ENCODE results near the gene PCGF1. TPM values are rescaled to one million over a fixed set of nuclear protein-coding genes. Genes with fewer than 3 reads are reported as not detected.

Gene PCGF1
- total and polyA plus RNA-seq, 9 of the 15 experiments (the other 6 are each of a cell fraction or from before 2014, with no cell fraction given) = 20.3 to 45.7 (median 29.3) TPM

GRCh38 chr2:74554820-74555531 is 47.5 kb upstream of the PCGF1 start (continued):
- TF ChIP-seq HDAC1 (IDR thresholded peaks at IDR 0.05) = 0 out of 4 replicates have a peak, but pooled peaks of 1 of the 2 experiments have one; percentile 43
- TF ChIP-seq, protein P1, sequence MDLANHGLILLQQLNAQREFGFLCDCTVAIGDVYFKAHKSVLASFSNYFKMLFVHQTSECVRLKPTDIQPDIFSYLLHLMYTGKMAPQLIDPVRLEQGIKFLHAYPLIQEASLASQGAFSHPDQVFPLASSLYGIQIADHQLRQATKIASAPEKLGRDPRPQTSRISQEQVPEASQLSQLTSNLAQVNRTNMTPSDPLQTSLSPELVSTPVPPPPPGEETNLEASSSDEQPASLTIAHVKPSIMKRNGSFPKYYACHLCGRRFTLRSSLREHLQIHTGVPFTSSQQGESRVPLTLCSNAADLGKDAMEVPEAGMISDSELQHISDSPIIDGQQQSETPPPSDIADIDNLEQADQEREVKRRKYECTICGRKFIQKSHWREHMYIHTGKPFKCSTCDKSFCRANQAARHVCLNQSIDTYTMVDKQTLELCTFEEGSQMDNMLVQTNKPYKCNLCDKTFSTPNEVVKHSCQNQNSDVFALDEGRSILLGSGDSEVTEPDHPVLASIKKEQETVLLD (IDR thresholded peaks at IDR 0.05) = peak; percentile 62; the same call in 1 of the 2 replicates
- TF ChIP-seq, protein P2, sequence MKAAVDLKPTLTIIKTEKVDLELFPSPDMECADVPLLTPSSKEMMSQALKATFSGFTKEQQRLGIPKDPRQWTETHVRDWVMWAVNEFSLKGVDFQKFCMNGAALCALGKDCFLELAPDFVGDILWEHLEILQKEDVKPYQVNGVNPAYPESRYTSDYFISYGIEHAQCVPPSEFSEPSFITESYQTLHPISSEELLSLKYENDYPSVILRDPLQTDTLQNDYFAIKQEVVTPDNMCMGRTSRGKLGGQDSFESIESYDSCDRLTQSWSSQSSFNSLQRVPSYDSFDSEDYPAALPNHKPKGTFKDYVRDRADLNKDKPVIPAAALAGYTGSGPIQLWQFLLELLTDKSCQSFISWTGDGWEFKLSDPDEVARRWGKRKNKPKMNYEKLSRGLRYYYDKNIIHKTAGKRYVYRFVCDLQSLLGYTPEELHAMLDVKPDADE (conservative IDR thresholded peaks at IDR 0.05; ENCODE audit: control insufficient read depth, low read depth, low read length) = peak; percentile 58; the same call in 1 of the 2 replicates
- no peak for TF ChIP-seq ZNF586 (CRISPR knock-in tag; conservative IDR thresholded peaks at IDR 0.05)
- no peak for TF ChIP-seq NCOA4 (IDR thresholded peaks at IDR 0.05; ENCODE audit: partially characterized antibody)
- TF ChIP-seq CTBP1 (IDR thresholded peaks at IDR 0.05; ENCODE audit: borderline replicate concordance) = peak; percentile 41
- TF ChIP-seq NR1H2 (CRISPR knock-in tag; IDR thresholded peaks at IDR 0.05) = no peak
- no peak for TF ChIP-seq GTF2F1 (IDR thresholded peaks at IDR 0.05; ENCODE audit: low read depth, low read length)
- no peak for TF ChIP-seq ZNF79 (CRISPR knock-in tag; IDR thresholded peaks at IDR 0.05; ENCODE audit: low read depth)
- peak; percentile 65; the same call in 1 of the 2 replicates for TF ChIP-seq CXXC5 (CRISPR knock-in tag; IDR thresholded peaks at IDR 0.05)
- TF ChIP-seq SNIP1 (IDR thresholded peaks at IDR 0.05; ENCODE audit: low read depth) = no peak
- TF ChIP-seq YY1 (IDR thresholded peaks at IDR 0.05; ENCODE audit: borderline replicate concordance in 1 of 3, control insufficient read depth in 1 of 3, extremely low read depth in 1 of 3, insufficient read depth in 3 of 3, insufficient read length in 1 of 3, insufficient replicate concordance in 2 of 3, low read depth in 1 of 3, low read length in 2 of 3) = peak in 1 of 3 experiments; percentile 3
- TF ChIP-seq TAF9B (IDR thresholded peaks at IDR 0.05; ENCODE audit: partially characterized antibody) = no peak
- peak; percentile 61; the same call in 1 of the 2 replicates for TF ChIP-seq ETV5 (CRISPR knock-in tag; IDR thresholded peaks at IDR 0.05; ENCODE audit: low read depth)
- no peak for TF ChIP-seq ZNF707 (CRISPR knock-in tag; conservative IDR thresholded peaks at IDR 0.05)
- TF ChIP-seq, protein P3, sequence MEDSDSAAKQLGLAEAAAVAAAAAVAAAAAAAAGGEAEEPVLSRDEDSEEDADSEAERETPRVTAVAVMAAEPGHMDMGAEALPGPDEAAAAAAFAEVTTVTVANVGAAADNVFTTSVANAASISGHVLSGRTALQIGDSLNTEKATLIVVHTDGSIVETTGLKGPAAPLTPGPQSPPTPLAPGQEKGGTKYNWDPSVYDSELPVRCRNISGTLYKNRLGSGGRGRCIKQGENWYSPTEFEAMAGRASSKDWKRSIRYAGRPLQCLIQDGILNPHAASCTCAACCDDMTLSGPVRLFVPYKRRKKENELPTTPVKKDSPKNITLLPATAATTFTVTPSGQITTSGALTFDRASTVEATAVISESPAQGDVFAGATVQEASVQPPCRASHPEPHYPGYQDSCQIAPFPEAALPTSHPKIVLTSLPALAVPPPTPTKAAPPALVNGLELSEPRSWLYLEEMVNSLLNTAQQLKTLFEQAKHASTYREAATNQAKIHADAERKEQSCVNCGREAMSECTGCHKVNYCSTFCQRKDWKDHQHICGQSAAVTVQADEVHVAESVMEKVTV (CRISPR knock-in tag; IDR thresholded peaks at IDR 0.05) = no peak
- 0 out of 2 replicates have a peak, but pooled peaks have one; percentile 20 for TF ChIP-seq FOXK1 (CRISPR knock-in tag; IDR thresholded peaks at IDR 0.05; ENCODE audit: borderline replicate concordance)
- no peak for TF ChIP-seq ZNF133 (CRISPR knock-in tag; IDR thresholded peaks at IDR 0.05)
- TF ChIP-seq SP2 (IDR thresholded peaks at IDR 0.05; ENCODE audit: extremely low read depth, low read depth, low read length, poor library complexity, severe bottlenecking) = no peak
- TF ChIP-seq TARDBP (IDR thresholded peaks at IDR 0.05) = 0 out of 2 replicates have a peak, but pooled peaks have one; percentile 48
- no peak for TF ChIP-seq ZFP1 (CRISPR knock-in tag; IDR thresholded peaks at IDR 0.05)
- TF ChIP-seq HMG20B (CRISPR knock-in tag; IDR thresholded peaks at IDR 0.05) = no peak
- TF ChIP-seq TCF3 (CRISPR knock-in tag; IDR thresholded peaks at IDR 0.05) = no peak

All from K562 (cell line).